GM04504 (cell line): ENCODE results near the gene MSL3B.

Experiments used
- DNase-seq: peaks from one replicate; pipeline ENCODE4 v3.0.0-alpha.2; 2012; ENCODE audit warnings: low read depth

MSL3B gene

GRCh38 chr2:233816771-233817170 lies 51.4 kb downstream of the MSL3B start:
- no peak for DNase-seq

DNA sequence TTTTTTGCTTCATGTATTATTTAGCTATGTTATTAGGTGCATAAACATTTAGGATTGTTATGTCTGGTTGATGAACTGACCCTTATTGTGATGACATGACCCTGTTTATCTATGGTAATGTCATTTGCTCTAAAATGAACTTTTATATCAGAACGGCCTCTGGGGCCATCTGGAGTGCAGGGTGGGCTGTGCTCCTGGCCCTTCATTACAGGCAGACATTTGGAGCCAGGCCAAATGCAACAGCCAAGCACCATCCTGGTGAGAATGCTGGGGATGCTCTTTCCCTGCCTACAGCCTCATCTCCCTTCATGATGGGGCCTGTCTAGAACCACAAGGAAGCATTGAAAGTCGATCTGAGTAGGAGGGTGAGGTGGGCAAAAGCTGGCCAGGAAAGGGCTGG lies 51.9 kb downstream of the MSL3B start:
- DNase-seq = no peak

- DNase-seq = no peak
Measured at GRCh38 chr2:233815861-233816260, 52.3 kb downstream of the MSL3B start.
